RWPE1 (cell line): Measurements from ENCODE around the gene DCTN2.
A peak's percentile ranks its signal among the peaks of the same experiment; 100 is the strongest.

Source experiments
- CTCF ChIA-PET: fragments of 350-600 bp; sonication (Branson Sonifier 250); formaldehyde crosslinking; extraction: SDS; loops from one replicate; lab custom pipeline; 2021; lab: Yijun Ruan, JAX
- POLR2A ChIA-PET: fragments of 400-600 bp; formaldehyde crosslinking; extraction: SDS; loops from one replicate; lab custom pipeline; 2020; ENCODE audit warnings: antibody characterized with exemption; ENCODE audit not compliant: low non-redundant PET; lab: Yijun Ruan, JAX
- DNase-seq: peaks from one replicate; pipeline ENCODE4 v3.0.0; 2012; ENCODE audit warnings: low spot score
- H3K27ac ChIP-seq: fragments of 450-650 bp; 2 replicates; pipeline ENCODE4 v1.5.1; 2017
- TF ChIP-seq, protein P1 (sequence below): fragments of 450-650 bp; conservative IDR thresholded peaks from 2 replicates; pipeline ENCODE4 v1.5.1; 2017; ENCODE audit warnings: low read depth, mild to moderate bottlenecking

DCTN2 gene

DNA sequence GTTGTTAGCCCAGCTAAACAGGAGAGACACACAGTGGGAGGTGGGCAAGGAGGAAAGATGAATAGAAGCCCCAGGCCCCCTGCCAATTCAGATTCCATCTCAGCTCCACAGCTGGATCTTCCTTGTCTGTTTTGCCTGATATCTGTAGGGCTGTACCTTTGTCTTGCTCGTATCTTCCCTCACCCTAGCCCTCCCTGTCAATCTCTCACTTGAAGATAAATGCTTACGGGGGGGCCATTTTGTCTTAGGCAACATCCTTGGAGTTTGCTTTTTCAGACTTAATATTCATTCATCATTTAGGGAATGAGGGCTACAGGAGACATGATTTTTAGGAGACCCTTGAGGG is 5.3 kb upstream of the DCTN2 start:
- TF ChIP-seq, protein P1, sequence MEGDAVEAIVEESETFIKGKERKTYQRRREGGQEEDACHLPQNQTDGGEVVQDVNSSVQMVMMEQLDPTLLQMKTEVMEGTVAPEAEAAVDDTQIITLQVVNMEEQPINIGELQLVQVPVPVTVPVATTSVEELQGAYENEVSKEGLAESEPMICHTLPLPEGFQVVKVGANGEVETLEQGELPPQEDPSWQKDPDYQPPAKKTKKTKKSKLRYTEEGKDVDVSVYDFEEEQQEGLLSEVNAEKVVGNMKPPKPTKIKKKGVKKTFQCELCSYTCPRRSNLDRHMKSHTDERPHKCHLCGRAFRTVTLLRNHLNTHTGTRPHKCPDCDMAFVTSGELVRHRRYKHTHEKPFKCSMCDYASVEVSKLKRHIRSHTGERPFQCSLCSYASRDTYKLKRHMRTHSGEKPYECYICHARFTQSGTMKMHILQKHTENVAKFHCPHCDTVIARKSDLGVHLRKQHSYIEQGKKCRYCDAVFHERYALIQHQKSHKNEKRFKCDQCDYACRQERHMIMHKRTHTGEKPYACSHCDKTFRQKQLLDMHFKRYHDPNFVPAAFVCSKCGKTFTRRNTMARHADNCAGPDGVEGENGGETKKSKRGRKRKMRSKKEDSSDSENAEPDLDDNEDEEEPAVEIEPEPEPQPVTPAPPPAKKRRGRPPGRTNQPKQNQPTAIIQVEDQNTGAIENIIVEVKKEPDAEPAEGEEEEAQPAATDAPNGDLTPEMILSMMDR = no peak
- no peak for DNase-seq
- POLR2A ChIA-PET = no interaction called here
- no peak overlapping the region for H3K27ac ChIP-seq
- CTCF ChIA-PET = interaction anchor here (0.7 kb wide), 1 partner anchor 15 kb away, joined by 6 read pairs; no protein-coding TSS in a partner anchor

DNA sequence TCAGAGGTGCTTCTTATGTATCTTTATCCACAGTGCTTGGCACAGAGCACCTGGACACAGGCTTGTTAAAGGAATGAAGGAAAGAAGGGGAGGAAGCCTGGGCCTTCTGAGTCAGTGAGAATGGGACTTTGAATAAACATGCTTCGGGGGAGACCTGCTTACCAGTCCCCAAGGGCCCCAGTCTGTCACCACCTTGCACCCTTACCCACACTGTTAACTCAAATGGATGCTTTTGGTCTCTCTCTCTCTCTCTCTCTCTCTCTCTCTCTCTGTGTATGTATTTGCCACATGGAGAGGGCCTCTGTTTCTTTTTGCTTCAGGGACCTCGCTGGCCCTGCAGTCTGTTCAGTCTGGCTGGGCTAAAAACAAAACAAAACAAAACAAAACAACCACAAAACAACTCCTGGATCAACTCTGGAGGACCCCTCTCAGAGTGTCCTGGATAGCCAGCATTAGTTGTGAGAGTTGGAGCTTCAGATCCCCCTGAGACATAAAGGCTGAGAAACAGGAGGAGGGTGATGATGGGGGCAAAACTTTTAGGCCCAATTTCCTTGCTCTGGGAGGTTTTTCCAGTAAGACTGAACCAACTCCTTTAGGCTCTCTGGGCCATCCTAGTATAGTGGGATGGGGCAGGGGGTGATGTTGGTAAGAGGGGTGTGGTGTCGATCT is 4.8 kb upstream of the DCTN2 start:
- TF ChIP-seq, protein P1 = no peak
- no peak overlapping the region for H3K27ac ChIP-seq
- no peak for DNase-seq
- ChIA-PET POLR2A (no interaction called here), CTCF (no interaction called here)

DNA sequence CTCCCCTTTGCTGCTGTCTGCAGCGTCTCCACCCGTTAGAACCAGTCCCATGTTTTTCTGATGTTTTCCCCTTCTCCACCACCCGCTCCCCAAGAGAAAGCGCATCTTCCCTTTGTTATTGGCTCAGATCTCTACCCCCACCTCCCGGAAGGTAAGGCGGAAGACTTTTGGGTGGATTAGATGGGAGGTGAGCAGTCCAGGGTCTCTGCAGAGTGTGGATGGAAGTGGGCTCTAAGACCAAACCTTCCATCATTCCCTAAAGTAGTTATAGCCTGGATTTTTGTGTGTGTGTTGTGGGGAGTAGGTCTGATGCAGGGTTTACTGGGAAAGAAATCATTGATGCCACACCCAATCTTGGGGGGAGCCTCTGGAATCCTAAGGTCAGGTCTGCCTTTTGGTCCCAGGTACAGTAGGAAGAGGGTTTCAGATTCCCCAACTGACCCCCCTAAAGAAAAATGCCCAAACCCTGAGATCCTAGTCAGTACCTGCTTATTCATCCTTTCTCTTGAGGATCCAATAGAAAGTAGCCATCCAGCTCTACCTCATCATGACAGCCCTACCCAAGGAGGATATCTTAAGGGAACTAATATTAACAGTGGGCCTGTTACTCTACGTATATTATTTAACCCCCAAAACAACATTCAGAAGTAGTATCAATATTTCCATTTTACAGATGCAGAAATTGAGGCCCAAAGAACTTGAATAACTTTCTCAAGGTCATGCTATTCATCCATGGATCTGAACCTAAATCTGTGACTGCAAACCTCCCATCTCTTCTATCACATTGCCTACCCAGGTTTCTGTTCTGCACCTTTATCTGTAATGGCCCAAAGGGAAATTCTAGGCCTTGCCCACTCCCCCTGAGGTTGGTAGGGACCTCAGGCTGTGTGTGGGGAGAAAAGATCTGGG is 3.9 kb upstream of the DCTN2 start:
- ChIA-PET POLR2A (no interaction called here), CTCF (no interaction called here)
- TF ChIP-seq, protein P1 = no peak
- no peak for DNase-seq
- no peak overlapping the region for H3K27ac ChIP-seq

DNA sequence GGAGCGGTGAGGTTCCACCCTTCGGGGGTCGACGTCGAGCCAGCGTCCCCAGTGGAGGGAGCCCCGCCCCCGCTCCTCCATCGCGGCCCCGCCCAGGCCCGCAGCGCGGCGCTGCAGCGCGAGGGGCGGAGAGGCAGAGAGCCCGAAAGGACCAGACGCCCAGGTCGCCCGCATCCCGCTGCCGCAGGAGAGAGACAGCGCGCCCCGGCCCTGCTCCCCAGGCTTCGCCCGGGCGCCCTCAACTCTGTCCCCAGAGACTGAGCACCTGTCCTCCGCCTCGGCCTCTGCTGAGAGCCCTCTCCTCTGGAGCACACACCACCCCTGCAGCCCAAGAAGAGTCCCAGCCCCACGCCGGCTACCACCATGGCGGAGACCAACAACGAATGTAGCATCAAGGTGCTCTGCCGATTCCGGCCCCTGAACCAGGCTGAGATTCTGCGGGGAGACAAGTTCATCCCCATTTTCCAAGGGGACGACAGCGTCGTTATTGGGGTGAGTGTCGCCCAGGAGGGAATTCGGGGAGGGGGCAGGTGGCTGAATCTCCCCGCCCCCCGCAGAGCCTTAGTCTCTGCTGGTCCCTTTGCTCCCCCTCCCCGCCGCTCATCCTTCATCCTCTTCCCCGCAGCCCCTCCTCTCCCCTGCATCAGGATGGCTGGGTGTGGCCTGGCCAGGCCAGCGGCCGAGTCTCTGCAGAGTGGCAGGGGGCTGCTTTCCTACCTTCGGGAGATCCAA is 3.1 kb upstream of the DCTN2 start, which contains the start of gene KIF5A:
Gene KIF5A, plus strand, starts transcription at position 136 of the 732 bp plus-strand sequence. Its CDS starts 228 bp downstream, at position 364.
- TF ChIP-seq, protein P1 = no peak
- peak; percentile 20 for DNase-seq
- no peak within 1 kb of the TSS for H3K27ac ChIP-seq
- ChIA-PET POLR2A (no interaction called here), CTCF (no interaction called here)

DNA sequence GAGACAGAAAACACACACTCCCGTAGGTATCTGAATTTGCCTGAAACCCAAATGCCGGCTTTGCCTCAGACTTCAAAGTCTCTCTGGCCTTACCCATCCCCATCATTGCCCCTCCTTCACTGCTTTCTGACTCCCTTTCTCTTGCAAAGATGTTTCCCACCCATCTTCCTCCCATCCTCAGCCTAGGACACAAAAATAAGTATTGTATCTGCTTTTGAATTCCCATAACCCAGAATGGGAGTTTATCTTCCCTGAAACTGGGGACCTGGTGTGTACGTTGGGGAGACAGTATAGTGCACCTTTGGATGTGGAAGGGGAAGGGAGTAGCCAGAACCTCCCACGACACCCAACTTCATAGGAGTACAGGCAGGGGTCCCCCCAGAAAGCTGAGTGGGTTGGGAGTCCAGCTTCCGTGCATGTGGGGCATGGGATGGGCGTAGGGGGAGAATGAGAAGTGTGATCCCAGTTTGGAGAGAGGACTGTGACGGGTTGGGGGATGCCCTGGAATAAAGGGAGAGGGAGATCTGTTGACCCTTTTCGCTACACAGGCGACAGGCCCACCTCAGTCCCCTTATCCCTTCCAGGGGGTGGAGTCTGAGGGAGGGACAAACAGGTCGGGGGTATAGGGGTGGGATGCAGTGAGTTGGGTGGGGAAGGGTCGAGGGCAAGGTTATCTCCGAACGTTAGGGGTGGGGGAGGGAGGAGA is 2.4 kb upstream of the DCTN2 start:
- no peak for DNase-seq
- TF ChIP-seq, protein P1 = no peak
- ChIA-PET CTCF (no interaction called here), POLR2A (no interaction called here)
- no peak overlapping the region for H3K27ac ChIP-seq
